ENCODE measurements around the gene DLG5.

DNA sequence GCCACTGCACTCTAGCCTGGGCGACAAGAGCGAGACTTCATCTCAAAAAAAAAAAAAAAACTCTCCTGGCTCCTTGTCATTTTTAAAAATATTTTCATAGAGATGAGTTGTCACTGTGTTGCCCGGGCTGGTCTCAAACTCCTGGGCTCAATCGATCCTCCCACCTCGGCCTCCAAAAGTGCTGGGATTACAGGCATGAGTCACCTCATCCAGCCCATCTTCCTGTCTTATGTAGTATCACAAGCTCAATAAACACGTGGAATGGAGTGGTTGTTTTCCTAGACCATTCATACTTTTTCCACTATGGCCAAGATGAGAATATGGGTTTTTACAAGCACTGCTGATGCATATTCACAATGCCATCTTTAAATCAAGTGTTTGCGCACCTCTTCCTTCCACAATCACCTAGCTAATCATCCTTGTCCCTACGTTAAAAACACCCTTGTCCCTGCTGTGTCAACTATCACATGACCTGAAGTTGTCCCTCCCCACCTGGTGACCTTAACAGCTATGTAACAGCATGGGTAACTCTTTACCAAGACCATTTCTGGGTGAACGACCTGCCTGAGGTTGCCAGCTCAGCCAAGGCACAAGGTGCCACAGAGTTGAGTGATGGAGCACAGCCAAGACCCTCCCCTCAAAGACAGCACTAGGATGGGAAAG, 21.3 kb downstream of the DLG5 start:
- TF ChIP-seq, protein P1, sequence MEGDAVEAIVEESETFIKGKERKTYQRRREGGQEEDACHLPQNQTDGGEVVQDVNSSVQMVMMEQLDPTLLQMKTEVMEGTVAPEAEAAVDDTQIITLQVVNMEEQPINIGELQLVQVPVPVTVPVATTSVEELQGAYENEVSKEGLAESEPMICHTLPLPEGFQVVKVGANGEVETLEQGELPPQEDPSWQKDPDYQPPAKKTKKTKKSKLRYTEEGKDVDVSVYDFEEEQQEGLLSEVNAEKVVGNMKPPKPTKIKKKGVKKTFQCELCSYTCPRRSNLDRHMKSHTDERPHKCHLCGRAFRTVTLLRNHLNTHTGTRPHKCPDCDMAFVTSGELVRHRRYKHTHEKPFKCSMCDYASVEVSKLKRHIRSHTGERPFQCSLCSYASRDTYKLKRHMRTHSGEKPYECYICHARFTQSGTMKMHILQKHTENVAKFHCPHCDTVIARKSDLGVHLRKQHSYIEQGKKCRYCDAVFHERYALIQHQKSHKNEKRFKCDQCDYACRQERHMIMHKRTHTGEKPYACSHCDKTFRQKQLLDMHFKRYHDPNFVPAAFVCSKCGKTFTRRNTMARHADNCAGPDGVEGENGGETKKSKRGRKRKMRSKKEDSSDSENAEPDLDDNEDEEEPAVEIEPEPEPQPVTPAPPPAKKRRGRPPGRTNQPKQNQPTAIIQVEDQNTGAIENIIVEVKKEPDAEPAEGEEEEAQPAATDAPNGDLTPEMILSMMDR (IDR thresholded peaks at IDR 0.05) = no peak
- TF ChIP-seq EZH2 (IDR thresholded peaks at IDR 0.05; ENCODE audit: borderline replicate concordance, insufficient read depth, low read depth, low read length, poor library complexity, severe bottlenecking) = no peak
